A549 treated with AZD2906 at 1 μM for 4 hours (cell line): ENCODE data around the gene COPS9. TPM values are rescaled to one million over a fixed set of nuclear protein-coding genes. Genes with fewer than 3 reads are reported as not detected.

ENCODE experiments used
- total RNA-seq: library from RNA; stranded (reverse); fragments of 200-300 nt; extraction: Qiagen RNA extraction; gene quantifications from 5 replicates; pipeline ENCODE4 v1.2.3, GENCODE V29; 2022

The COPS9 gene
- total RNA-seq = 254 to 314 TPM (median 286 TPM) in 5 replicates

DNA sequence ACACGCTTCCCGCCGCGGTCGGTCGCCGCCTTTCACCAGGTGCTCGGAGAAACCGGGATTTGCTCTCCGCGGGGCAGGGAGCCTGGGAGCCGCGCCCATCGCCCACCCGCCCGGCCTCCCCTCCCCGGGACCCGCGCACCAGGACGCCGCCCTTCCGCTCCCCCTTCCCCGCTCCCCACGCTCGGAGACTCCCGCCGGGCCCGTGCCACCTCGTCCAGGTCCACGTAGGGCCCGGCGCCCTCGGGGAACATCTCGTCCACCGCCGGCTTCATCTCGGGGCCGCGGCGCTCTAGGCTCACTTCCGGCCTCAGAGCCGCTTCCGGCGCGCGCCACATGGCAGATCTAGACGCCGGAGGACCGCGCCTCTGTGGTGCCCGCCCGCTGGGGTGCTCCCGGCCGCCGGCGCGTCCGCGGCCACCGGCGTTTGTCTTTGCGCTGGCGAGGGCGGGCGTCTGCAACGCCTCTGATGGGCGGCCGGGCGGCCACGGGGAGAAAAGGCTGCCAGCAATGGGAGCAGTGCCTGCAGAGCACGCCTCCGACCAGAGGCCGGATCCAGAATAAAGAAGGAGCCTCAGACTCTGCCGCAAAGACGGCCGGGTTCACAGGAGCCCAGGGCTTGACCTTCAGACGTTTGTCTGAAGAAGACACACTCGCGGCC is at the start of gene COPS9:
TSS of gene COPS9 (minus strand) at position 293 of the 658 bp plus-strand sequence. CDS start at position 272, 21 bp downstream.

DNA sequence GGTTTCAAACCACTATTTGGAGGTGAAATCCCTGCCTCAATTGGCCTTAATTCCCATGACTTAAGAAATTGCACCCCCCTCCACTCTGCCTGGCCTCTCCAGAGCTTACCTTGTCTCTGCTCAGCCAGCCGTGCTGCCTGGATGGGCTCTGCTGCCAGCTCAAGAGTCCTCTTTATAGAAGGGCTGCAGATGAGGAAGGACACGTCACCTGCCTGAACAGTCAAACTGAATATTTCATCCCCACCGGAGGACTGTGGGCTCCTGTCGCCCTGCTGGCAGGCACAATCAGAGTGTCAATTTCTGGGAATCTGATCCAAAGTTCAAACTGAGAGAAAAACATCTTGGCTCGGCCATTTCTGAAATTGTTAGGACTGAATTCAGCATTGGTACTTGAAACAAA is 4.4 kb upstream of the COPS9 start, which contains the start of gene OTOS:
TSS of gene OTOS (minus strand) at position 148 of the 400 bp plus-strand sequence. CDS start 332 bp downstream, outside the sequence.

Other genes starting within 250 kb of the COPS9 start
- gene NDUFA10, start 111.0 kb downstream of the COPS9 start, total RNA-seq = 120 to 158 TPM (median 131 TPM) in 5 replicates
- gene OR6B2, start 105.9 kb downstream of the COPS9 start, total RNA-seq = not detected in 5 replicates
- not detected in 5 replicates for gene OR6B3, start 82.8 kb downstream of the COPS9 start, total RNA-seq
- gene OTOS, start 4.4 kb upstream of the COPS9 start, total RNA-seq = 0.20 TPM in 1 of 5 replicates, not detected in the others